NCI-H187 treated with DMSO at 0.1 percent for 48 hours (cell line): ENCODE measurements around the gene E2F7.
"Not testable (repeated sequence)": the region's sequence is repeated elsewhere in the genome, so short reads cannot be mapped to it uniquely, and the experiment has no call there.

Experiments
- DNase-seq: peaks from one replicate; lab custom pipeline; 2025; lab: John Stamatoyannopoulos, UW

Gene E2F7

DNA sequence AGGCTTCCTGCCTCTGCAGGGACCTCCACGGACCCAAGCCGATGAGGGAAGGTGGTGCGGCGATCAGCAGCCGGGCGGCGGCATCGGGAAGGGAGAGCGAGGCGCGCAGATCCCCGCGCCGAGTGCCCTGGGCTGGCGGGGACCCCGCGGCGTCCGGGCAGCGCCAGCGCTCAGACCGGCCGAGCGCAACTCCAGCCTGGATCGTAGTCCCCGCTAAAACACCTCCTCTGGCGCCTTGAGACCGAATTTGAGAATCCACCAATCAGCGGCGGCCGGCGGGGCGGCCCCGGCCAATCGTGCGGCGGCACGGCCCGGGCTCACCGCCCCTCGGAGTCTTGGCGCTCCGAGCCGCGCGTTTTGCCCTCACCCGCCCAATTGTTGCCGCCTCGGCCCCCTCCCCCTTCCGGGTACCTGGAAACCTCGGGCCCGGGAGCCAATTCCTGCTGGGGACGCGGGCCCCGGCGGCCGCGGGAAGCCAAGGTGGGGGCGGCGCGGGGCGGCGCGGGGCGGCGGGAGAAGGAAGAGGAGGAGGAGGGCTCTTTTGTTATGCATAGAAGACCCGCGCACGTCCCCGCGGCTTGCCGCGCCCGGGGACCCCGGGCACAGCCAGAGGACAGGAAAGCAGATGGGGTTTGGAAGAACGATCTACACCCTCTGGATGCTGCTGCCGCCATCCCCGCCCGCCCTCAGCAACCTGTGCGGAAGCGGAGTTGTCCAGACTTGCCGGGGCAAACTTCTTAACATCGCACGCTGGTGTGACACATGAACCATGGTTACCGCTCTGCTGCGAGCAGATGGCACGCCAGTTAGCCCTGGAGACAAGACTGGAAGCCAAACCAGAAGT lies at the start of gene E2F7:
E2F7 (minus strand) TSS at position 209 of the 844 bp plus-strand sequence. CDS start 934 bp downstream, outside the sequence.
- DNase-seq: peak; percentile 84

DNA sequence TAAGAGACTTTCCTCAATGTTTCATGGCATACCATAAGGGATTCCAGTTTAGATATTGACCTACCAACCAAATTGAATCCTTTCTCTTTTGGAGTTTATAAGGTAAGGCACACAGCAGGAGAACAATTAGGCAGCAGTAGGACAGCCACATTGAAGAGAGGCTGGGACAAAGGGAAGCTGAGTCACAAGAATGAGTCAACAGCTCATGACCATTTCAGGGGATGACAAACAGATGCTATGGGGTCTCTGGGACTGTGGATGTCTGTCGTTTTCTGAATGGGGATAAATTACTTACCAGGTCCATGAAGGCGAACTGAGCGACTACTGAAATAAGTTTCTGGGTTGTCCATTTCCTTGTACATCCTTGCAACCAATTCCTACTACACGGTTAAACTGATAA lies 48.6 kb upstream of the E2F7 start:
- no peak for DNase-seq

DNA sequence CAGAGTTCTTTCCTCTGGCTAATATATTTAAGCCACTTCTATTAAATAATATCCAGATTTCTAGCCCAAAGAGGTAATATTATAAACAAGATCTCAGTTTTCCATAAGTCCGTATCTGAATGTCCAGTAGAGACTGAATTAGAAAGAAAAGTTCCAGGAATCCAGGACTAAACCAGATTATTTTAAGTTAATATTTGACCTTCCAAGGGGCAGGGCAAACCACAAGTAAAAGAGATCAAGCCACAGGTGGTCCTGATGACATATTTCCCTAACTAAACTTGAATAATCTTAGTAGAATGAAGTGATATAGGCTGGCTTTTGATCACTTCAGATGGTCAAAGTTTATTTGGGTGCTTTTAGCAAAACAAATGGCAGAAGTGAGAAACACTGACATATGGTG lies 43.3 kb upstream of the E2F7 start:
- no peak for DNase-seq

- DNase-seq: no peak
Observed at GRCh38 chr12:77107121-77107520, 41.8 kb upstream of the E2F7 start.

DNA sequence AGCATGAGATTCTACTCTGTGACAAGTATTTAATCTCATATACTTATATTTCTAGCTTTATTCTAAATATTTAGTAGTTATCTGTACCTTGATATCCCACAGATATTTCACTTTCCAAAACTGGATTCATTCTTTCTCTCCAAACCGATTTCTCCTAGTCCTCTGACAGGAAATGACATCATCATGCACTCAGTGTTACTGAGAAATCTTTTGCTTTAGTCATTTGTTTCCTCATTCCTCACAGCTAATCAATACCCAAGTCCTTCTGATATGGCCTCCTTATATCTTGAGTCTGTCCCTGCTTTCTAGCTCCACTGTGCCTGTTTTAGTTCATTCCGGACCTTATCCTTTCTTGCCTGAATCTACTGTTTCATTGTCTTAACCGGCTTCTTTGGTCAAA lies 39.4 kb upstream of the E2F7 start:
- DNase-seq: no peak

DNA sequence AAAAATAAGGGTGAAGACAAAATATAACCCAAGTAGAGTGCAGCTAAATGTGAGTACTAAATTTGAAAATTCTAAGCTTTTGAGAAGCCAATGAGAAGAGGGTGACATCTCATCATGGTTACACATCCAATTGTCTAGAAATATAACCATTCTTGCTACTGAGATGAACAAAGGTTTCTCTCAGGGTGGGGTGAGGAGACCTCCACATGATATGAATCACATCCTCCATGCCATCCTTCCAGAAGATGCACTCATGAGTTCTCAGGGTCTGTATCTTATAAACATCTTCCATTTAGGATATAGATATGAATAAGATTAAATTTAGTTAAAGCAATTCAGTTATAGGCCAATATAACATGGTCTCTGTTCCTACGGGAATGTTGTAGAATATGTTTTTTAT lies 38.9 kb upstream of the E2F7 start:
- no peak for DNase-seq

- DNase-seq: no peak
Observed at GRCh38 chr12:77102691-77103090, 37.3 kb upstream of the E2F7 start.

DNA sequence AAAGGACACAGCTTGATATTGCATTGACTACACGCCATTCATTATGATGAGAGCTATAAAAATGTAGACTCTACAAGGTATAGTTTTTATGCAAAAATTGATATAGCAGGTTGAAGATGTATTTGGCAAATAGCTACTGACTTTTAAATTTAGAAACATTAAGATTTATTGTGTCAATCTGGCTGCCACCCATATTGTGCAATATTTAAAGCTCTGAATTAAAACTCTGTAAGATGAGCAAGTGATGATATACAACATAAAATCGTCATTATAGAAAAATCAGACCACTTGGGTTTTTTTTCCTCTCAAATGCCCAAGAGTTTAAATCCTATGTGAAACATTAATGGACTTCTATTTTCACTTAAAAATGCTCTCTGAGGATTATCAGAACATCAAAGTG lies 36.8 kb upstream of the E2F7 start:
- DNase-seq: no peak

DNA sequence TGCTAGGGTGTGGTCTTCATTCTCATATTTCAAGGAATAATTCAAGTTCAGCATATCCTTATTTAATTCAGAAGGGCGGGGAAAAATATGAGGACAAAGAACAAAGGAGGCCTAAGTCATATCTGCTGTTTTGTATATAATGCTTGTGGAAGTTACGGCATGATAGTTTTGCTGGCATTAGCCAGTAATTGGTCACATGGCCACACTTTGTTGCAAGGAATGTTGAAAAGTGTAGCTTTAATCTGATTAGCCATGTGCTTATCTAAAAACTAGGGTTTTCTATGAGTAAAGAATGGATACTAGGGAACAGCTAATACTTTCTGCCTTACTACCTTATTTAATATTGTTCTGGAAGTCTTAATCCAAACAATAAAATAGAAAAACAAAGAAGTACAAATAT lies 34.4 kb upstream of the E2F7 start:
- no peak for DNase-seq

- no peak for DNase-seq
Observed at GRCh38 chr12:77097846-77098245, 32.5 kb upstream of the E2F7 start.

- not testable (repeated sequence) for DNase-seq
Observed at GRCh38 chr12:77092227-77092626, 26.9 kb upstream of the E2F7 start.

DNA sequence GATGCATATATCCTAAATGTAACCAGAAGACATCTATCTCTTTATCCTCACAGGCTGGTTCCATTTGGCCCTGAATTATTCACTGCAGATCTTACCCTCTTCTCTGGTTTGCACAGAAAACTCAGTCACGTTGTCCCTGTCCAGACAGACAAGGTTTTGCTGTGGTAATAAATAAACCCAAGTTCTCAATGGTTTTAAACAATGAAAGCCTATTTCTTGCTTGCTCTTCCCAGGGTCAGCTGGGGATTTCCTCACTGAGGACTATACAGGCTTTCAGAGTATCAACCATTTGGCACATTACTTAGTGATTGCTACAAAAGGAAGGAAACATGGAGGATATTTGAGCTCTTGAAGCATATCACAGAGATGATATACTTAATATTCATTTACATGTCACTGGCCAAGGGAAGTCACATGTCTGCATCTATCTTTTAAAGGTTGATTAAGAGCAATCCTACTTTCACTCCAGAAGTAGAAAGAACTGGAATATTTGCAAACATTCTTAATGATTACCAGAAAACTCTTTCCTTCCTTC lies 24.4 kb upstream of the E2F7 start:
- DNase-seq: no peak

- DNase-seq: no peak
Observed at GRCh38 chr12:77087427-77087826, 22.1 kb upstream of the E2F7 start.

DNA sequence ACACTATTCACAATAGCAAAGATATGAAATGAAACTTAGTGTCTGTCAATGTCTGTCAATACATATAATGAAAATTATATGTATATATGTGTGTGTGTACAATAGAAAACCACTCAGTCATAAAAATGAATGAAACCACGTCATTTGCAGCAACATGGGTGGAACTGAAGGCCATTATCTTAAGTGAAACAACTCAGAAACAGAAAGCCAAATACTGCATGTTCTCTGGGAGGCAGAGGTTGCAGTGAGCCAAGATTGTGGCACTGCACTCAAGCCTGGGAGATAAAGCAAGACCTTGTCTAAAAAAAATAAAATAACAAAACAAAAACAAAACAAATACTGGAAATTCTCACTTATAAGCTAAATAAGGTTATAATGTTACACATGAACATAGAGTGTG lies 16.7 kb upstream of the E2F7 start:
- no peak for DNase-seq

- DNase-seq: no peak
Observed at GRCh38 chr12:77079631-77080030, 14.3 kb upstream of the E2F7 start.

DNA sequence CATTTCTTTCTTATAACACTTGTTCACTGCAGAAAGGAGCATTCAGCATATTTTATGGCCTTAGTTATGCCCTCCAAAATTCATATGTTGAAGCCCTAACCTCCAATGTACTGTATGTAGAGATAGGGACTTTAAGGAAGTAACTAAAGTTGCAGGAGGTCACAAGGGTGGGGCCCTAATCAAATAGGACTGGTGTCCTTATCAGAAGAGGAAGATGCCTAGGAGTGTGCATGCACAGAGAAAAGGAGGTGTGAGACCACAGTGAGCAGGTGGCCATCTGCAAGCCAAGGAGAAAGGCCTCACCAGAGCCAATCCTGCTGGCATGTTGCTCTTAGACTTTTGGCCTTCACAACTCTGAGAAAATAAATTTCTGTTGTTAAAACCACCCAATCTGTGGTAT lies 12.9 kb upstream of the E2F7 start:
- DNase-seq: no peak

DNA sequence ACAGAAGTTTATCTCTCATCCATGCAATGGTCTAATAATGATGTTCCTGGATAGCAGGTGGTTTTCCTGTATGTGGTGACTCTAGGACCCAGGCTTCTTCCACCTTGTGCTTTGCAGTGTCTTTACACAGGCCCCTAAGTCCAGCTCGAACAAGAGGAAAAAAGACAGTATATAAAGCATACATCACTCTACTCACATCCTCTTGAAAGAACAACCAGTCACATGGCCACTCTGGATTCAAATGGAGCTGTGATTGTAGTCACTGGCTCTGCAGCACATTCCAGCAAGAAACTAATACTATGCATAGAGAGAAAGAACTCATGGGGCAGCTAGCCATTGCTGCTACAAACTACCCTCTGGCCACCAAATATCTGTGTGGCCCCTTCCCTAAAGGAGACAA lies 11.5 kb upstream of the E2F7 start:
- DNase-seq: no peak

GRCh38 chr12:77073894-77074293 lies 8.5 kb upstream of the E2F7 start:
- DNase-seq: not testable (repeated sequence)

- DNase-seq: no peak
Observed at GRCh38 chr12:77072833-77073495, 7.6 kb upstream of the E2F7 start.

DNA sequence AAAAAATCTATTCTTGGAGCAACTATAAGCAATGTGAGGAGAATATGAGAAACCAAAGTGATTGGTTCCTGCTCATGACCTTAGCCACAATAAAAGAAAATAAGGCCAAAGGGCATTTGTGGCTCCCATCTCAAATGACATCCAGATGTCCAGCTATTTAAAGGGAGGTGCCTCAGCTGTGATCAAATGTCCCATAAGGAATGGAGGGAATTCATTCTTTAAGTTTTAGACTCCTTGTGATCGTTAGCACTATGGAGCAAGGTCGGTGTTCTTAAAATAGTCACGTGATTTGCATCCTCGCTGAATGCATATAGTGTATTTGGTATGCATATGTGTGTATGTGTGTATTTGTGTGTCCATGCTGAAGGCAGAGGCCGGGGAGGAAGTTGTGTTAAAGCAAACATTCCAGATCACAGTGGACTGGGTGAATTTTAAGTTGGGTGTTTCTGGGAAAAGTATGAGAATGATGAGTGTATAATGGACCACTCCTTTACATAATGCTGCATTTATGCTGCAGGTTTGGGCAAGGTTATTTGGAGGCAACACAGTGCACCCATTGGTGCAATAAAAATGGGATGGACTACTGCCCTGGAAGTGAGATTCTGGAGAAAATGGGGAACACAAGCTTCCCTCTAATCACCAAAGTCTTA lies 5.6 kb upstream of the E2F7 start:
- DNase-seq: no peak

- no peak for DNase-seq
Observed at GRCh38 chr12:77070382-77070781, 5.0 kb upstream of the E2F7 start.

DNA sequence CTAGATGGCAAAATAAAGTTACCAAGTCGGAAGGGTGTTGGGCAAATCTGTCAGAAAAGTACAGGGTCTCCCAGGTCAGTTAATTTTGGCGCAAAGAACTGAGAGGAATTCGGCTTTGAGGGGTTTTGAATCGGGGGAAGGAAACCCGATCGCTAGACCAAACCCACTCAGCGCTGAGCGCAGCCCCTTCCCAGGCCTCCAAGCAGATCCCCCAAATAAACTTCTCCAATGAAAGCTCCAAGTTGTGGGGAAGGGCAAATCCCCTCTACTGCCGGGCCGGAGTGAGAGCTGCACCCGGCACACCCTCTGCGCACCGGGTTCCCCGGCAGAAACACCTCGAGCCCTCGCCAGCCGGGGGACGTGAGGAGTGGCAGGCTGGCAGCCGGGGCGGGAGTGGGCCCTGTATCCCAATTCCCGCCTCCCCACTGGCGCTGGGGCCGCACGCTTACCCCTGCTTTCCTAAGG lies 441 bp downstream of the E2F7 start:
- no peak for DNase-seq
